GM12891 (cell line): ENCODE data around the gene CD200.

Experiments
- POLR2A ChIP-seq: IDR thresholded peaks from 2 replicates; pipeline ENCODE4 v1.6.1; 2011; ENCODE audit warnings: low read depth, low read length, control low read depth
- POLR2AphosphoS5 ChIP-seq: IDR thresholded peaks from 2 replicates; pipeline ENCODE4 v1.6.1; 2011; ENCODE audit warnings: low read depth, low read length, control low read depth

DNA sequence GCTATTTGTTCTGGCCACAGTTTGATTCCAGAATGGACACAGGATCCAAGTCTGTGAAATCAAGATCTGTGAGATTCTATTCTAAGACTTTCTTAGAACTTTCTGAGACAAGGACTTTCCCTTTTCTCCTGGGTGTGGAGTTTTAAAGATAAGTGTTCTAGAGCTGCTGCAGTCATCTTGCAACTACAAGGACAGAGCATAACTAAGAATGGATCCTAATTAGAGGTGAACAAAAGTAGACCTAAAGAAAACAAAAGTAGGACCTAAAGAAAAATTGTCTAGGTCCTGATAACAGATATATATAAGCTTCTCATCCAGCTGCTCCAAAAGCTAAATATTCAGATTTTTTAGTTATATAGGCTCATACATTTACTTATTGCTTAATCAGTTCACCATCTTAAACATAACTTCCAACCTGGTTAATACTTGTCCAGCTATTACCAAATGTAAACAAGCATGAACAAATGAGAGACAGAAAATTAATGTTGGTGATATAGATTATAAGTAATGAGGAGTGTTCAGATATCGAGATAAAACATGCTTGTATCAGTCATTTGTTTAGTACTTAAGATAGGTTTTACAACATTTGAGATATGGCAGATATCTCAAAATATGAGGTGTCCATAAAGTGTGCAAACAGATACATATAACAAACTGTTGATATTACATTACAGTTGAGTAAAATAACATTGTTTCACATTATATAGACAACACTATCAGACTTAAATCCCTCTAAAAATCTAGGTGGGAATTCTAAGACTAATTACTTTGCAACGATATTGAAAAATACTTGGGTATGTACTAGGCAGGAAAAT, 75.1 kb downstream of the CD200 start:
- TF ChIP-seq POLR2A (no peak), POLR2AphosphoS5 (no peak)
